BLaER1 treated with 17β-estradiol and CSF1 and Interleukin-3, amounts not matched to agents 10 nM and 100 nM (cell line): ENCODE data around the gene WBP2.

Experiments used
- H3K27ac ChIP-seq, 11 experiments: shearing (Covaris generic); formaldehyde crosslinking; 2 replicates each; pipeline ENCODE4 v1.8.1; 2022
- H3K27me3 ChIP-seq, 11 experiments: shearing (Covaris generic); formaldehyde crosslinking; 2 replicates each; pipeline ENCODE4 v1.8.1; 2022
- H3K36me3 ChIP-seq, 11 experiments: shearing (Covaris generic); formaldehyde crosslinking; 2 replicates each; pipeline ENCODE4 v1.8.1; 2022
- H3K4me1 ChIP-seq, 10 experiments: shearing (Covaris generic); formaldehyde crosslinking; 2 replicates each; pipeline ENCODE4 v1.8.1; 2022
- H3K4me2 ChIP-seq, 11 experiments: shearing (Covaris generic); formaldehyde crosslinking; 2 replicates each; pipeline ENCODE4 v1.8.1; 2022
- H3K4me3 ChIP-seq, 10 experiments: shearing (Covaris generic); formaldehyde crosslinking; 2 replicates each; pipeline ENCODE4 v1.8.1; 2022
- H3K9ac ChIP-seq, 11 experiments: shearing (Covaris generic); formaldehyde crosslinking; 2 replicates each; pipeline ENCODE4 v1.8.1; 2022
- H3K9me3 ChIP-seq, 11 experiments: shearing (Covaris generic); formaldehyde crosslinking; replicated peaks in 1 of 11; 2 replicates each; pipeline ENCODE4 v1.8.1; 2022
- H4K20me1 ChIP-seq, 11 experiments: shearing (Covaris generic); formaldehyde crosslinking; 2 replicates each; pipeline ENCODE4 v1.8.1; 2022
- Cebpa-rat ChIP-seq, 11 experiments: shearing (Covaris generic); IDR thresholded peaks; 2 replicates each; pipeline ENCODE4 v1.8.1; 2022

The WBP2 gene

DNA sequence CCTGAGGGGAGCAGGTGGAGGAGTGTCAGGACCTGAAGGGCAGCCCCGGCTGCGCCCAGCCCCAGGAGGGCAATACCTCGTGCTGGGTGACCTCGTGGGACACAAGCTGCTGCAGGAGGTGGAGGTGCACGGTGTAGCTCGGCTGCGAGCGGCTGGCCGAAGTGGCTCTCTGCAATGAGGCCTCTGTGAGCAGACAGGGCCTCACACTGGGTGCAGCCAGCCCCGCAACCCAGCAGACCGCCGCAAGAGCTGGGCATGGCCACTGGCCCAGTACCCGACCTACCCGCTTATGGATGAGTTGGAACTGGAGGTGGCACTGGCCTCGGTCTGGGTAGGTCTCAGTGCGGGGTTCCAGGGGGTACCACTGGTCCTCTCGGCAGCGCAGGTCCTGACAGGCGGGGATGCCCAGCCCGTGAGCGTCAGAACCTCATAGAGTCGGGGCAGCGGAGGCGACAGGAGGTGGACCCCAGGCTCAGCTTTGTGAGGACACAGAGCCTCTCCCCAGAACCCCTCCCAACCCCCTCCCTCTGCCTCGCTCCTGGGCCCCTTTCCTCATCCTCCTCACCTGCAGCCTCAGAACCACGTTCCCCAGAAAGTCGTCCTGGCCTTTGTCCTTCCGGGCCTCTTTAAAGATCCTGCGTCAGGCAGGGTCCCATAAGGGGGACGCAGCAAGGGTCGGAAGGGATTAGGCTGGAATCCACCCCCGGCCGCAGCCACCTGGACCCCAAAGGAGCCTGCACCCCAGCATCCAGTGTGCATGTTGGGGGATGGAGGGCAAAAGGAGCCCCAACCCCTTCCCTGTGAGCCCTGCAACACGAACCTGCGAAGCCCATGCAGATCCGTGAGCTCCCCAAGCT lies 15.0 kb downstream of the WBP2 start:
- TF ChIP-seq Cebpa-rat (IDR thresholded peaks at IDR 0.05), result no peak
- Histone ChIP-seq H3K4me2 (peak overlapping the region in 3 of 11 experiments; percentile 13 to 24 (median 19); a peak in 1 of 22 replicates), H3K4me3 (no peak overlapping the region), H3K27ac (no peak overlapping the region), H3K9me3 (no peaks in the 10 kb centered on the region), H3K9ac (peak overlapping the region in 2 of 11 experiments; percentile 23 to 45; a peak in 4 of 22 replicates), H3K27me3 (no peaks in the 10 kb centered on the region), H3K4me1 (peaks cover 48 to 83% (median 72%) of the 10 kb centered on the region in 10 experiments), H3K36me3 (peaks cover 33 to 72% (median 64%) of the 10 kb centered on the region in 11 experiments), H4K20me1 (peaks cover 0 to 52% (median 13%) of the 10 kb centered on the region in 11 experiments; a peak in 15 of 22 replicates)

- H3K4me1 ChIP-seq, result peaks cover 60 to 87% (median 76%) of the 10 kb centered on the region in 10 experiments
- H3K4me2 ChIP-seq, result peak overlapping the region; percentile 21 to 91 (median 79); a peak in 18 of 22 replicates
- H3K27me3 ChIP-seq, result no peaks in the 10 kb centered on the region
- H3K4me3 ChIP-seq, result no peak overlapping the region
- TF ChIP-seq Cebpa-rat (IDR thresholded peaks at IDR 0.05), result no peak
- peaks cover 40 to 89% (median 82%) of the 10 kb centered on the region in 11 experiments for H3K36me3 ChIP-seq
- no peaks in the 10 kb centered on the region for H3K9me3 ChIP-seq
- peak overlapping the region in 1 of 11 experiments; percentile 31; a peak in 1 of 22 replicates for H3K27ac ChIP-seq
- H4K20me1 ChIP-seq, result peaks cover 0 to 69% (median 29%) of the 10 kb centered on the region in 11 experiments; a peak in 17 of 22 replicates
- peak overlapping the region in 1 of 11 experiments; percentile 52; a peak in 1 of 22 replicates for H3K9ac ChIP-seq
Measured at GRCh38 chr17:75838410-75838809, 16.7 kb downstream of the WBP2 start.

DNA sequence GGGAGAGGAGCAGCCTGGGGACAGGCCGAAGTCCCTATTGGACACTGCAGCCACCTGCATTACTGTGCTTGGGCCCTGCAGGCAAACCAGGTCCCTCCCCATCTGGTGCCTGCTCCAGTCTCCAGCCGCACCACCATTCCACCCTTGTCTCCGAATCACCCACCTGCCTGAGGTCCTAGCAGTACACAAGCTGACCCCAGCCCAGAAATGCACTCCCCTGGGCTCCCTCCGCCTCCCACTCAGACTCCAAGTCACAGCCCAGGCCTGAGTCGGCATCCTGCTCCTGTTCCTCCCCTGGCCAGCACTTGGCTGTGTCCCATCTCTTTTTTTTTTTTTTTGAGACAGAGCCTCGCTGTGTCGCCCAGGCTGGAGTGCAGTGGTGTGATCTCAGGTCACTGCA lies 17.2 kb downstream of the WBP2 start:
- Histone ChIP-seq H3K4me3 (no peak overlapping the region), H3K9me3 (no peaks in the 10 kb centered on the region), H3K4me1 (peaks cover 65 to 87% (median 76%) of the 10 kb centered on the region in 10 experiments), H3K4me2 (peak overlapping the region; percentile 21 to 91 (median 79)), H3K36me3 (peaks cover 40 to 93% (median 83%) of the 10 kb centered on the region in 11 experiments), H4K20me1 (peaks cover 0 to 74% (median 29%) of the 10 kb centered on the region in 11 experiments; a peak in 17 of 22 replicates), H3K9ac (peak overlapping the region in 4 of 11 experiments; percentile 26 to 52 (median 38); a peak in 5 of 22 replicates), H3K27ac (peak overlapping the region in 2 of 11 experiments; percentile 21 to 31; a peak in 1 of 22 replicates), H3K27me3 (no peaks in the 10 kb centered on the region)
- no peak for TF ChIP-seq Cebpa-rat (IDR thresholded peaks at IDR 0.05)

DNA sequence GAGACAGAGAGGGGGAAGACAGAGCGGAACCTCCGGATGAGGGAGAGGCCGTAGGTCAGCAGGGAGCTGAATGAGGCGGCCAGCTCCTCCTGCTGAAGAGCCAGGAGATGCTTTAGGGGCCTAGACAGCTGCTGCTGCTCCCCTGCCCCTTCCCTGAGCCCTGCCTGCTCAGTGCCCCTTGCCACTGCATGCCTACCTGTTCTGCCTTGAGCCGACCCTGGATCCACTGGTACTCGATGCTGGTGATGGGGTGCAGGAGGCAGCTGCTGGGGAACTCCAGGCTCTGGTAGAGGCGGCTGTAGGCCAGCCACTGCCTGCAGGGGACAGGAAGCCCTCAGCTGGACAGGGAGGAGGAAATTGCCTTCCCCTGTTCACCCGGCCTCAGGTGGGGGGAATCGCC lies 18.5 kb downstream of the WBP2 start:
- peak overlapping the region in 3 of 11 experiments; percentile 0 to 37 (median 17); a peak in 3 of 22 replicates for H3K9ac ChIP-seq
- H3K36me3 ChIP-seq, result peaks cover 32 to 95% (median 72%) of the 10 kb centered on the region in 11 experiments
- no peak overlapping the region for H3K4me3 ChIP-seq
- H3K27me3 ChIP-seq, result no peaks in the 10 kb centered on the region
- peak overlapping the region in 3 of 11 experiments; percentile 30 to 38 (median 36); a peak in 3 of 22 replicates for H3K27ac ChIP-seq
- peaks cover 69 to 89% (median 78%) of the 10 kb centered on the region in 10 experiments for H3K4me1 ChIP-seq
- peak overlapping the region; percentile 32 to 92 (median 81); a peak in 20 of 22 replicates for H3K4me2 ChIP-seq
- no peaks in the 10 kb centered on the region for H3K9me3 ChIP-seq
- TF ChIP-seq Cebpa-rat (IDR thresholded peaks at IDR 0.05), result no peak
- peaks cover 0 to 87% (median 29%) of the 10 kb centered on the region in 11 experiments; a peak in 17 of 22 replicates for H4K20me1 ChIP-seq

GRCh38 chr17:75835654-75835987 lies 19.5 kb downstream of the WBP2 start:
- H3K27ac ChIP-seq, result no peak overlapping the region
- H3K9me3 ChIP-seq, result no peaks in the 10 kb centered on the region
- peaks cover 72 to 90% (median 82%) of the 10 kb centered on the region in 10 experiments for H3K4me1 ChIP-seq
- peak overlapping the region; percentile 26 to 93 (median 84); a peak in 20 of 22 replicates for H3K4me2 ChIP-seq
- no peak for TF ChIP-seq Cebpa-rat (IDR thresholded peaks at IDR 0.05)
- H3K27me3 ChIP-seq, result no peaks in the 10 kb centered on the region
- H3K36me3 ChIP-seq, result peaks cover 35 to 98% (median 72%) of the 10 kb centered on the region in 11 experiments
- no peak overlapping the region for H3K4me3 ChIP-seq
- peaks cover 0 to 92% (median 29%) of the 10 kb centered on the region in 11 experiments; a peak in 17 of 22 replicates for H4K20me1 ChIP-seq
- peak overlapping the region in 1 of 11 experiments; percentile 17; a peak in 2 of 22 replicates for H3K9ac ChIP-seq

DNA sequence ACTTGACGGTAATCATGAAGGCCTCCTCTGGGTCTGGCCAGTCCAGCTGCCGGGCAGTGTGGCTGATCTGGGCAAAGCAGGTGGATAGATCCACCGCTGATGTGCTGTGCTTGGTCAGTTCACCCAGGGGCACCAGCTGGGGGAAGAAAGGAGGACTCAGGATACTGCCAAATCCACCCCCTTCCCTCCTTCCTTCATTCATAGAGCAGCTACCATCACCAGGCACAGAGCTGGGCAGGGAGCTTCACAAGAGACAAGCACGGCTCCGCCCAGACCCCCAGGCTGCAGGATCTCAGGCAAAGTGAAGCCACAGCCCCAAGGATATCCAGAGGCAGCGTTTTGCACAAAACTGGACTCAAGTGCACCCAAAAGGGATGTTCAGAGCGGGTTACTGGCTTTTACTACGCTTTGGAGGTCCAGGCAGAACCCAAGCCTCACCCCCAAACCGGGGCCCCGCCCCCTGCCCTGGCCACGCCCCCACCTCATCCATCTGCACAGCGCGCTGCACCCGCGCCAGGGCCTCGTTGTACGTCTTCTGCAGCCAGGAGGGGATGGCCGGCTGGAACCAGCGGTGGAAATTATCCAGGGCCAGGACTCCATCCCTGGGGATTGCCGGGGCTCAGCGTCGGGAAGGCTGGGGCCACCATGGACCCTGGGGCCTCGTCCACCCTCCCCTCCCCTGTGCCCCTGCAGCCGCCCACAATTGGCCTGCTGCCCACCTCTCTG lies 20.0 kb downstream of the WBP2 start:
- peak overlapping the region; percentile 64 to 93 (median 84); a peak in 21 of 22 replicates for H3K4me2 ChIP-seq
- TF ChIP-seq Cebpa-rat (IDR thresholded peaks at IDR 0.05), result no peak
- no peak overlapping the region for H3K4me3 ChIP-seq
- no peaks in the 10 kb centered on the region for H3K9me3 ChIP-seq
- H3K27ac ChIP-seq, result peak overlapping the region in 4 of 11 experiments; percentile 16 to 71 (median 46); a peak in 6 of 22 replicates
- H3K27me3 ChIP-seq, result no peaks in the 10 kb centered on the region
- H4K20me1 ChIP-seq, result peaks cover 0 to 92% (median 29%) of the 10 kb centered on the region in 11 experiments; a peak in 17 of 22 replicates
- H3K4me1 ChIP-seq, result peaks cover 72 to 87% (median 83%) of the 10 kb centered on the region in 10 experiments
- H3K36me3 ChIP-seq, result peaks cover 35 to 98% (median 72%) of the 10 kb centered on the region in 11 experiments
- H3K9ac ChIP-seq, result peak overlapping the region in 7 of 11 experiments; percentile 16 to 70 (median 37); a peak in 9 of 22 replicates

- H3K27me3 ChIP-seq, result no peaks in the 10 kb centered on the region
- no peak for TF ChIP-seq Cebpa-rat (IDR thresholded peaks at IDR 0.05)
- peak overlapping the region in 8 of 11 experiments; percentile 3 to 70 (median 36); a peak in 11 of 22 replicates for H3K9ac ChIP-seq
- peak overlapping the region; percentile 64 to 93 (median 84) for H3K4me2 ChIP-seq
- no peak overlapping the region; a peak in 1 of 20 replicates for H3K4me3 ChIP-seq
- peak overlapping the region in 4 of 11 experiments; percentile 16 to 71 (median 46); a peak in 6 of 22 replicates for H3K27ac ChIP-seq
- H4K20me1 ChIP-seq, result peaks cover 0 to 91% (median 29%) of the 10 kb centered on the region in 11 experiments; a peak in 17 of 22 replicates
- no peaks in the 10 kb centered on the region for H3K9me3 ChIP-seq
- H3K4me1 ChIP-seq, result peaks cover 70 to 88% (median 79%) of the 10 kb centered on the region in 10 experiments
- peaks cover 35 to 98% (median 72%) of the 10 kb centered on the region in 11 experiments for H3K36me3 ChIP-seq
Measured at GRCh38 chr17:75834279-75834920, 20.7 kb downstream of the WBP2 start.
